SK-MEL-5 (cell line): Measurements from ENCODE around the gene GULP1. TPM values are rescaled to one million over a fixed set of nuclear protein-coding genes. Genes with fewer than 3 reads are reported as not detected.

Source experiments
- DNase-seq: peaks from one replicate; pipeline ENCODE4 v3.0.0-alpha.2; 2016; ENCODE audit warnings: low read depth, low spot score
- in situ Hi-C: cut with HindIII; loops from 2 replicates; pipeline ENCODE4 v1.10.0; 2016; ENCODE audit warnings: low sequenced_read_pairs, high pct_unique_total_duplicates, low pct_unique_long_range_greater_than_20kb
- small RNA-seq, 2 experiments: library from RNA; depleted of rRNA; stranded (forward); fragments of <200 nt; gene quantifications; one replicate each; pipeline ENCODE3, GENCODE V24; 2014
- total RNA-seq: library from RNA; depleted of rRNA; stranded (reverse); fragments of >200 nt; shearing (Covaris generic); gene quantifications from 2 replicates; pipeline ENCODE4 v1.2.3, GENCODE V29; 2014

GULP1 gene
- total RNA-seq, 1 experiment from 2014 or later: 34.6 TPM

DNA sequence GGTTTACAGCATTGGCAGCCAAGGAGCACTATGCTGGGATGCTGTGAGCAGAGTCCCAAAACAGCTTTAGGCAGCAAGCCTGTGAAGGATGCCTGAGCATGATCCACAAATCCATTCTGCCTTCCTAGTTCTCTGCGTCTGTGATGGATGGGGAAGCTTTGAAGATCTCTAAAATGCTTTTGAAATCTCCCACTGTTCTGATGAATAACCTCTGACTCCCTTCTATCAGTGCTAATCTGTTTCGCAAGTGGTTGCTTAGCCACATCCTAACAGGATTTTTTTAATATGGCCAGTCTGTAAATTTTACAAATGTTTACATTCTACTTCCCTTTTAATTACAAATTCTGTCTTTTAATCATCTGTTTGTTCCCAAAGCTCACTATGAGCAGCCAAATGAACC lies 319.2 kb downstream of the GULP1 start:
- DNase-seq: no peak
- in situ Hi-C loops: no loop called here

- in situ Hi-C loops: no loop called here
Measured at GRCh38 chr2:188619146-188619545, 327.5 kb downstream of the GULP1 start.

GRCh38 chr2:188620916-188621315 lies 329.2 kb downstream of the GULP1 start:
- DNase-seq: peak; percentile 22
- in situ Hi-C loops: loop anchor here (10.0 kb wide), 1 partner anchor 344 kb away; no protein-coding TSS in a partner anchor

More at GRCh38 chr2:188619146-188619545, 327.5 kb downstream of the GULP1 start:
- no peak for DNase-seq

DNA sequence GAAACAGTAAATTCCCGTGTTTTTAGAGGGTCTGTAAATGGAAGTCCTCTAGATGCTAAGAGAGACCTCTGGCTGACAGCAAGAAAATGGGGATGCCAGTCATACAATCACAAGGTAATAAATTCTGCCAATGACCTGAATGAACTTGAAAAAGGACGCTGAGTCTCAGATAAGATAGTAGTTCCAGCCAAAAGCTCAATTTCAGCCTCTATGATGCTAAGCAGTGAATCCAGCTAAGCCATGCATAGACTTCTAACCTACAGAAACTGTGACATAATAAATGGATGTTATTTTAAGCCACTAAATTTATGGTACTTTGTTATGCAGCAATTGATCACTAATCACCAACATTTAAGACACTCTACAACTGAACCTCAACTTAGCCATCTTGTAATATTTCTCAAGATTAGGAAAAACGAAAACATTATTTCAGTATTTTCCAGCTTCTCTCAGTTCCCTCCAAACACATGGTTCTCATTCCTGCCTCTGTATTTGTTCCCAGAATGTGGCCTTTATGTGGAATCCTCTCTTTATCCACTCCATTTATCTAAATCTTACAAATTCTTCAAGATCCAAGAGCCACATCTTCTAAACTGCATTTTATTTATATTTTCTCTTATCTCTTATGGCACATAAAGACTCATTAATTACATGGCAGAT lies 331.1 kb downstream of the GULP1 start:
- in situ Hi-C loops: loop anchor here (10.0 kb wide), 1 partner anchor 342 kb away; no protein-coding TSS in a partner anchor
- no peak for DNase-seq

- no peak for DNase-seq
- in situ Hi-C loops: loop anchor here (10.0 kb wide), 1 partner anchor 341 kb away; no protein-coding TSS in a partner anchor
Measured at GRCh38 chr2:188623995-188624643, 332.4 kb downstream of the GULP1 start.

DNA sequence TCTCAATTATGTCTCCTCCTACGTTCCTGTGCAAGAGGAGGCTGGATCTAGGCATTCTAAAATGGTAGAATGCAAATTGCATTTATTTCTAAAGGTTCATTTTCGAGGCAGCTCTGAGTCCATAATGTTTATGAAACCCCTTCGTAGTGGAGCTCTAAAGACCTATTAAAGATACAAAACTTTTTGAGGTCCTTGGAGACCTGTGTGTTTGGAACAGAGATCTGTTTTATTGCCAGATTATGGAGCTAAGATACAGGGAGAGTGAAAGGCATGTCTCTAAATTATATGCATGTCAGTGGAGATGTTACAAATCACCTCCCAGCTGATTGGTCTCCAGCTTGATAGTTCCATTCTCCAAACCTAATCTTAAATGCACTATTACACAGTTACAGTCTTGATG lies 335.8 kb downstream of the GULP1 start:
- in situ Hi-C loops: loop anchor here (10.0 kb wide), 1 partner anchor 337 kb away; no protein-coding TSS in a partner anchor

GRCh38 chr2:188628989-188629752 lies 337.5 kb downstream of the GULP1 start:
- in situ Hi-C loops: loop anchor here (10.0 kb wide), 1 partner anchor 336 kb away; no protein-coding TSS in a partner anchor
- DNase-seq: peak; percentile 76

More for the DNA sequence above, 335.8 kb downstream of the GULP1 start:
- DNase-seq: no peak

- no peak for DNase-seq
- in situ Hi-C loops: loop anchor here (10.0 kb wide), 1 partner anchor 335 kb away; no protein-coding TSS in a partner anchor
Measured at GRCh38 chr2:188629753-188630527, 338.3 kb downstream of the GULP1 start.

- DNase-seq: no peak
- in situ Hi-C loops: no loop called here
Measured at GRCh38 chr2:188631037-188631809, 339.5 kb downstream of the GULP1 start.

DNA sequence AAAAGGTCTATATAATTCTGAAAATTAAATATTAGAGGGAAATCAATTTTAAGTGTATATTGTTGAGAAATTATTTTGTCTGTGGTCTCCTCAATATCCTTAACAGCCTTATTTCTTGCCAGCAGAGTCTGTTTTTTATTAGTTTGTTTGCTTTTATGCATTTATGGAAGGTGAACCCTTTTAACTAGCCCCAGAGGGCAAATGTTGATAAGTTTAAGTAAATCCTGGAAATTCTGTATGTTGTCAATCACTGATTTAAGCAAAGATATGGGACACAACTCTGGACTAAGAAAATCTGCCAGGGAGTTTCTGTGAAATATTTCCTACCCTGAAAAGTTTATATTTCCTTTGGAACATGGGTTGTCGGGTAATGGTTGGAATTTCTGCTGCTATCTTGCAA lies 343.0 kb downstream of the GULP1 start:
- in situ Hi-C loops: no loop called here

More for the DNA sequence above, 343.0 kb downstream of the GULP1 start:
- no peak for DNase-seq

Small RNA genes within 50 kb of the gene (small RNA-seq; reads per million reads assigned to genes)
- gene MIR561: 0 to 4.3 reads per million in 2 experiments
- gene RNA5SP114: 0 to 2.3 reads per million in 2 experiments
